ENCODE data around the gene RBMS2. TPM values are rescaled to one million over a fixed set of nuclear protein-coding genes. Genes with fewer than 3 reads are reported as not detected.
A peak's percentile ranks its signal among the peaks of the same experiment; 100 is the strongest.

RBMS2 gene
- total and polyA plus RNA-seq, 9 of the 15 experiments (the other 6 are each of a cell fraction or from before 2014, with no cell fraction given): 0.08 to 10.5 (median 0.31) TPM

- TF ChIP-seq ZNF75A (CRISPR knock-in tag; IDR thresholded peaks at IDR 0.05) (no peak), NFE2L1 (tag; IDR thresholded peaks at IDR 0.05; ENCODE audit: borderline replicate concordance, low read depth) (no peak), RBM15 (IDR thresholded peaks at IDR 0.05; ENCODE audit: insufficient read depth, low read length) (no peak), ZNF445 (CRISPR knock-in tag; IDR thresholded peaks at IDR 0.05; ENCODE audit: low read depth) (no peak), YY1 (IDR thresholded peaks at IDR 0.05; ENCODE audit: borderline replicate concordance in 1 of 3, control insufficient read depth in 1 of 3, extremely low read depth in 1 of 3, insufficient read depth in 3 of 3, insufficient read length in 1 of 3, insufficient replicate concordance in 2 of 3, low read depth in 1 of 3, low read length in 2 of 3) (no peak), GATAD2A (IDR thresholded peaks at IDR 0.05) (no peak), CEBPG (CRISPR knock-in tag; IDR thresholded peaks at IDR 0.05) (no peak), CEBPG (tag; conservative IDR thresholded peaks at IDR 0.05 in 1 of 2, IDR thresholded peaks at IDR 0.05 in 1 of 2) (no peak), PRPF4 (IDR thresholded peaks at IDR 0.05; ENCODE audit: insufficient read depth, low read depth, low read length, poor library complexity, severe bottlenecking) (no peak)
These were observed 44.6 kb upstream of the RBMS2 start (continued) for GRCh38 chr12:56476972-56477432.

GRCh38 chr12:56477521-56478225, 43.9 kb upstream of the RBMS2 start:
- H3K4me1 ChIP-seq (replicated peaks in 1 of 2; ENCODE audit: control insufficient read depth in 2 of 2, insufficient read depth in 2 of 2, low read length in 2 of 2): peaks cover 0 to 4% of the 10 kb centered on the region in 2 experiments; a peak in 2 of 5 replicates
- ATAC-seq (peak; percentile 44), FAIRE-seq (no peak), DNase-seq (ENCODE audit: extremely low read depth in 1 of 4, low spot score in 3 of 4) (no peak)
- POLR2A ChIA-PET: interaction anchor here (0.6 kb wide), 1 partner anchor 271 kb away, joined by 5 read pairs; no protein-coding TSS in a partner anchor
- CTCF ChIA-PET (ENCODE audit: low intra/inter-chr PET ratio): interaction anchor here (0.6 kb wide), 1 partner anchor 182 kb away, joined by 3 read pairs; no protein-coding TSS in a partner anchor
- no peaks in the 10 kb centered on the region for H3K27me3 ChIP-seq (ENCODE audit: control insufficient read depth in 2 of 2, insufficient read depth in 2 of 2, low read length in 2 of 2)
- H3K27ac ChIP-seq (ENCODE audit: extremely low read depth, low read depth, low read length): no peak overlapping the region
- H2AFZ ChIP-seq (ENCODE audit: low read depth, low read length): no peak overlapping the region
- H3K9ac ChIP-seq (ENCODE audit: insufficient read depth in 1 of 2, low read depth in 2 of 2, low read length in 2 of 2): peak overlapping the region in 1 of 2 experiments; percentile 36; a peak in 1 of 4 replicates
- peaks cover 5% of the 10 kb centered on the region for H3K9me1 ChIP-seq (ENCODE audit: control insufficient read depth, insufficient read depth, low read length)
- intact Hi-C loops (cut with micrococcal nuclease) (no loop called here), in situ Hi-C loops (cut with MboI) (no loop called here)
- BruUV-seq (replicated peaks): no TSS peak
- no peak overlapping the region for H3K4me2 ChIP-seq (ENCODE audit: insufficient read depth, low read length)
- 0 out of 3 replicates have a peak, but pooled peaks cover under 1% of the 10 kb centered on the region for H3K36me3 ChIP-seq (ENCODE audit: control insufficient read depth, insufficient read depth, low read length)
- H3K79me2 ChIP-seq (ENCODE audit: control insufficient read depth, insufficient read depth, low read length): no peaks in the 10 kb centered on the region
- no peaks in the 10 kb centered on the region for H3K9me3 ChIP-seq (replicated peaks; ENCODE audit: control insufficient read depth, insufficient read depth, low read depth, low read length)
- no peak overlapping the region for H3K4me3 ChIP-seq
- 0 out of 2 replicates have a peak, but pooled peaks cover 8% of the 10 kb centered on the region for H4K20me1 ChIP-seq (replicated peaks; ENCODE audit: control insufficient read depth, insufficient read depth, low read length)
- 30% methylated on average over 6 of the region's 6 CpGs for WGBS (ENCODE audit: insufficient coverage, low coverage, missing lambda C conversion rate)
- TF ChIP-seq PHF21A (IDR thresholded peaks at IDR 0.05; ENCODE audit: borderline replicate concordance, low read depth) (no peak), NFIC (IDR thresholded peaks at IDR 0.05) (peak; percentile 66)

Data from K562 (cell line).